Liver (tissue), 9 donors: ENCODE measurements around the gene KRTAP12-4. TPM values are rescaled to one million over a fixed set of nuclear protein-coding genes. Genes with fewer than 3 reads are reported as not detected.

Source experiments
- DNase-seq: peaks from one replicate; pipeline ENCODE4 v3.0.0-alpha.2; 2017; ENCODE audit warnings: low spot score
- H3K27ac ChIP-seq, 2 donors: one replicate each; pipeline ENCODE4 v1.7.0; 2013; ENCODE audit warnings: inconsistent platforms in 2 of 2, low read length in 2 of 2, control low read depth in 1 of 2, low read depth in 1 of 2, mild to moderate bottlenecking in 1 of 2
- H3K27me3 ChIP-seq, 4 donors: one replicate each; pipeline versions ENCODE4 v1.6.1 to v1.7.0; 2013; ENCODE audit warnings: low read length in 3 of 4, inconsistent platforms in 1 of 4, mild to moderate bottlenecking in 1 of 4, moderate library complexity in 1 of 4; ENCODE audit not compliant: control insufficient read depth in 4 of 4, insufficient read depth in 4 of 4
- H3K36me3 ChIP-seq, 4 donors: one replicate each; pipeline versions ENCODE4 v1.6.1 to v1.7.0; 2013; ENCODE audit warnings: low read length in 3 of 4, mild to moderate bottlenecking in 3 of 4, low read depth in 1 of 4, moderate library complexity in 1 of 4; ENCODE audit not compliant: control insufficient read depth in 4 of 4, insufficient read depth in 3 of 4
- H3K4me1 ChIP-seq, 4 donors: one replicate each; pipeline versions ENCODE4 v1.6.1 to v1.7.0; 2013; ENCODE audit warnings: low read length in 3 of 4, mild to moderate bottlenecking in 3 of 4, moderate library complexity in 1 of 4; ENCODE audit not compliant: control insufficient read depth in 4 of 4, insufficient read depth in 4 of 4
- H3K4me3 ChIP-seq, 3 donors: one replicate each; pipeline versions ENCODE4 v1.6.1 to v1.7.0; 2013; ENCODE audit warnings: low read length in 3 of 3, control low read depth in 1 of 3, low read depth in 1 of 3, mild to moderate bottlenecking in 1 of 3
- H3K9ac ChIP-seq, 2 donors: one replicate each; pipeline ENCODE4 v1.7.0; 2013; ENCODE audit warnings: low read length in 2 of 2, mild to moderate bottlenecking in 2 of 2, moderate library complexity in 2 of 2, control low read depth in 1 of 2, low read depth in 1 of 2
- H3K9me3 ChIP-seq, 4 donors: one replicate each; pipeline versions ENCODE4 v1.6.1 to v1.7.0; 2013; ENCODE audit warnings: low read length in 3 of 4; ENCODE audit not compliant: control insufficient read depth in 4 of 4
- EGR1 ChIP-seq, 2 donors: IDR thresholded peaks; 2 replicates each; pipeline ENCODE4 v1.6.1; 2016 to 2018; ENCODE audit warnings: antibody characterized with exemption in 2 of 2, low read depth in 2 of 2
- FOXA1 ChIP-seq: IDR thresholded peaks from 2 replicates; pipeline ENCODE4 v1.6.1; 2016; ENCODE audit warnings: antibody characterized with exemption
- FOXA2 ChIP-seq: IDR thresholded peaks from 2 replicates; pipeline ENCODE4 v1.6.1; 2016; ENCODE audit warnings: antibody characterized with exemption
- HNF4A ChIP-seq, 2 donors: conservative IDR thresholded peaks; 2 replicates each; pipeline ENCODE4 v1.6.1; 2016; ENCODE audit warnings: antibody characterized with exemption in 2 of 2, mild to moderate bottlenecking in 2 of 2
- HNF4G ChIP-seq: IDR thresholded peaks from 2 replicates; pipeline ENCODE4 v1.6.1; 2016; ENCODE audit warnings: antibody characterized with exemption
- JUND ChIP-seq, 2 donors: IDR thresholded peaks; 2 replicates each; pipeline ENCODE4 v1.6.1; 2016; ENCODE audit warnings: antibody characterized with exemption in 2 of 2
- NR2F2 ChIP-seq: IDR thresholded peaks from 2 replicates; pipeline ENCODE4 v1.6.1; 2016; ENCODE audit warnings: antibody characterized with exemption
- RAD21 ChIP-seq, 2 donors: IDR thresholded peaks; 2 replicates each; pipeline ENCODE4 v1.6.1; 2016; ENCODE audit warnings: antibody characterized with exemption in 2 of 2, mild to moderate bottlenecking in 2 of 2
- RXRA ChIP-seq, 2 donors: IDR thresholded peaks; 2 replicates each; pipeline ENCODE4 v1.6.1; 2017 to 2018; ENCODE audit warnings: antibody characterized with exemption in 2 of 2, mild to moderate bottlenecking in 1 of 2
- SP1 ChIP-seq: IDR thresholded peaks from 2 replicates; pipeline ENCODE4 v1.6.1; 2018; ENCODE audit warnings: antibody characterized with exemption, mild to moderate bottlenecking
- TAF1 ChIP-seq: conservative IDR thresholded peaks from 2 replicates; pipeline ENCODE4 v1.6.1; 2016; ENCODE audit warnings: antibody characterized with exemption, mild to moderate bottlenecking
- YY1 ChIP-seq: IDR thresholded peaks from 2 replicates; pipeline ENCODE4 v1.6.1; 2016; ENCODE audit warnings: antibody characterized with exemption, mild to moderate bottlenecking
- WGBS: extraction: QIAGEN DNeasy Blood & Tissue Kit; methylation state at CpG from one replicate; pipeline ENCODE4 v1.1.7; 2013; 5-methylcytosine and 5-hydroxymethylcytosine counted together
- polyA plus RNA-seq, 2 donors: library from polyadenylated mRNA; stranded (reverse) in 1 of 2; unstranded in 1 of 2; fragments of 200-250 nt in 1 of 2; fragments of >200 nt in 1 of 2; fragmentation: Nextera tagmentation in 1 of 2; extraction: Ambion mirVana in 1 of 2; gene quantifications; one replicate each; pipeline versions ENCODE4 v1.2.1 to v1.2.3, GENCODE V29; 2013 to 2015
- total RNA-seq, 2 donors: library from RNA; depleted of rRNA; stranded (reverse); fragments of >200 nt; gene quantifications; one replicate each; pipeline ENCODE4 v1.2.3, GENCODE V29; 2014
- TF ChIP-seq, protein P1 (sequence below): IDR thresholded peaks from 2 replicates; pipeline ENCODE4 v1.6.1; 2016; ENCODE audit warnings: antibody characterized with exemption
- TF ChIP-seq, protein P2 (sequence below): fragments of 150-350 bp; IDR thresholded peaks from 2 replicates; pipeline ENCODE4 v1.5.1; 2017; ENCODE audit warnings: improper control_type of control experiment, low read depth, low read length; ENCODE audit not compliant: missing input control
- TF ChIP-seq, protein P3 (sequence below): IDR thresholded peaks from 2 replicates; pipeline ENCODE4 v1.6.1; 2016; ENCODE audit warnings: antibody characterized with exemption, mild to moderate bottlenecking
- TF ChIP-seq, protein P4 (sequence below): IDR thresholded peaks from 2 replicates; pipeline ENCODE4 v1.6.1; 2016; ENCODE audit warnings: antibody characterized with exemption
- TF ChIP-seq, protein P5 (sequence below): IDR thresholded peaks from 2 replicates; pipeline ENCODE4 v1.6.1; 2016; ENCODE audit warnings: antibody characterized with exemption
- donor health status: healthy.
- donor health status: healthy.
- donor health status: healthy.
- donor health status: healthy.
- donor health status: healthy.

The KRTAP12-4 gene
- total and polyA plus RNA-seq, 4 donors = not detected

DNA sequence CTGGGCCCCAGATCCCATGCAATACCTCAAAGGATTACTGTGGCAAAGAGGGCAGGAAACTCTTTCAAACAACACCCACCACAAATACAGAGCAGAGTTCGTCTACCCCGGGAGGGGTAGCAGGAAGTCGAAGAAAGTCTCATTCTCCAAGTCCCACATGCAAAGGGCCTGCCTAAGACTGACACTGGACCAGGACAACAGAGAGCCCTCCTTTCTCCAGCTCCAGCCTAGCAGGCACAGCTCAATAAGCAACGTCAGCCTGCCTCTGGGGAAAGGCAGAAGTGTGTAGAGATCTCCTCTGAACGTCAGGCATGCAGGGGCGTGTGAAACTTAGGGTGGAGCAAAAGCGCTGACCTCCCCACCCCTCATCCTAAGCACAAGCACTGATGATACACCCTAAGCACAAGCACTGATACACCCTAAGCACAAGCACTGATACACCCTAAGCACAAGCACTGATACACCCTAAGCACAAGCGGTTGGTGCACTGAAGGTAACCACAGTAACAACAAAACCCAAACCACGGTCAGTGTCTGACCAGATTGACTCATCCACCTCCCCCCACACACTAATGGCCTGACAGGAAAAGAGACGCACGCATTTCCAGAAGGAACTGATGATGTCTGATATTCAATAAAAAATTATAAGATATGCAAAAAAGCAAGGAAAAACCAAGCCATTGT, 4.6 kb upstream of the KRTAP12-4 start (continued):
- no peak for TF ChIP-seq HNF4G

DNA sequence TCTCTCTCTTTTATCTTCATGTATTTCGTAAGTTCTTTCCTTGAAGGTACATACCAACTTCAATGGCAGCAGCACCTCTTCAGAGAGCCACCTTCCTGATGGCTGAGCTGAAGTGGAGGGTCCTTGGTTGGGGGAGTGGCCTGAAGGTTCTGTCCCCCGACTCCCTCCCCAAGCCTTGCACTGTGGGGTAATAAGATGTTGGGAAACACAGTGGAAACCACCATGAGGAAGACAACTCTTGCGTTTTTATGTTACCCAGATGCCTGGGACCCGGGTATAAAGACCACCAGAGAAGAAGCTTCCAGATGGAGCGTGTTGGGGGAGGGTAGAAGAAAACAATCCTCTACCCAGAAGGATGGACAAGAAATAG, 4.1 kb upstream of the KRTAP12-4 start:
- H3K9me3 ChIP-seq = peaks cover 0 to 5% (median 0%) of the 10 kb centered on the region in 4 donors
- 79% methylated on average over 5 of the region's 5 CpGs for WGBS
- H3K27me3 ChIP-seq = no peaks in the 10 kb centered on the region
- H3K27ac ChIP-seq = no peak overlapping the region
- H3K9ac ChIP-seq = no peak overlapping the region
- DNase-seq = no peak
- no peaks in the 10 kb centered on the region for H3K4me1 ChIP-seq
- no peak for TF ChIP-seq TAF1
- no peak for TF ChIP-seq RXRA (IDR thresholded peaks at IDR 0.05)
- no peak for TF ChIP-seq FOXA2
- TF ChIP-seq, protein P1, sequence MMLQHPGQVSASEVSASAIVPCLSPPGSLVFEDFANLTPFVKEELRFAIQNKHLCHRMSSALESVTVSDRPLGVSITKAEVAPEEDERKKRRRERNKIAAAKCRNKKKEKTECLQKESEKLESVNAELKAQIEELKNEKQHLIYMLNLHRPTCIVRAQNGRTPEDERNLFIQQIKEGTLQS = no peak
- no peak for TF ChIP-seq HNF4A (conservative IDR thresholded peaks at IDR 0.05)
- TF ChIP-seq, protein P2, sequence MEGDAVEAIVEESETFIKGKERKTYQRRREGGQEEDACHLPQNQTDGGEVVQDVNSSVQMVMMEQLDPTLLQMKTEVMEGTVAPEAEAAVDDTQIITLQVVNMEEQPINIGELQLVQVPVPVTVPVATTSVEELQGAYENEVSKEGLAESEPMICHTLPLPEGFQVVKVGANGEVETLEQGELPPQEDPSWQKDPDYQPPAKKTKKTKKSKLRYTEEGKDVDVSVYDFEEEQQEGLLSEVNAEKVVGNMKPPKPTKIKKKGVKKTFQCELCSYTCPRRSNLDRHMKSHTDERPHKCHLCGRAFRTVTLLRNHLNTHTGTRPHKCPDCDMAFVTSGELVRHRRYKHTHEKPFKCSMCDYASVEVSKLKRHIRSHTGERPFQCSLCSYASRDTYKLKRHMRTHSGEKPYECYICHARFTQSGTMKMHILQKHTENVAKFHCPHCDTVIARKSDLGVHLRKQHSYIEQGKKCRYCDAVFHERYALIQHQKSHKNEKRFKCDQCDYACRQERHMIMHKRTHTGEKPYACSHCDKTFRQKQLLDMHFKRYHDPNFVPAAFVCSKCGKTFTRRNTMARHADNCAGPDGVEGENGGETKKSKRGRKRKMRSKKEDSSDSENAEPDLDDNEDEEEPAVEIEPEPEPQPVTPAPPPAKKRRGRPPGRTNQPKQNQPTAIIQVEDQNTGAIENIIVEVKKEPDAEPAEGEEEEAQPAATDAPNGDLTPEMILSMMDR = no peak
- TF ChIP-seq, protein P3, sequence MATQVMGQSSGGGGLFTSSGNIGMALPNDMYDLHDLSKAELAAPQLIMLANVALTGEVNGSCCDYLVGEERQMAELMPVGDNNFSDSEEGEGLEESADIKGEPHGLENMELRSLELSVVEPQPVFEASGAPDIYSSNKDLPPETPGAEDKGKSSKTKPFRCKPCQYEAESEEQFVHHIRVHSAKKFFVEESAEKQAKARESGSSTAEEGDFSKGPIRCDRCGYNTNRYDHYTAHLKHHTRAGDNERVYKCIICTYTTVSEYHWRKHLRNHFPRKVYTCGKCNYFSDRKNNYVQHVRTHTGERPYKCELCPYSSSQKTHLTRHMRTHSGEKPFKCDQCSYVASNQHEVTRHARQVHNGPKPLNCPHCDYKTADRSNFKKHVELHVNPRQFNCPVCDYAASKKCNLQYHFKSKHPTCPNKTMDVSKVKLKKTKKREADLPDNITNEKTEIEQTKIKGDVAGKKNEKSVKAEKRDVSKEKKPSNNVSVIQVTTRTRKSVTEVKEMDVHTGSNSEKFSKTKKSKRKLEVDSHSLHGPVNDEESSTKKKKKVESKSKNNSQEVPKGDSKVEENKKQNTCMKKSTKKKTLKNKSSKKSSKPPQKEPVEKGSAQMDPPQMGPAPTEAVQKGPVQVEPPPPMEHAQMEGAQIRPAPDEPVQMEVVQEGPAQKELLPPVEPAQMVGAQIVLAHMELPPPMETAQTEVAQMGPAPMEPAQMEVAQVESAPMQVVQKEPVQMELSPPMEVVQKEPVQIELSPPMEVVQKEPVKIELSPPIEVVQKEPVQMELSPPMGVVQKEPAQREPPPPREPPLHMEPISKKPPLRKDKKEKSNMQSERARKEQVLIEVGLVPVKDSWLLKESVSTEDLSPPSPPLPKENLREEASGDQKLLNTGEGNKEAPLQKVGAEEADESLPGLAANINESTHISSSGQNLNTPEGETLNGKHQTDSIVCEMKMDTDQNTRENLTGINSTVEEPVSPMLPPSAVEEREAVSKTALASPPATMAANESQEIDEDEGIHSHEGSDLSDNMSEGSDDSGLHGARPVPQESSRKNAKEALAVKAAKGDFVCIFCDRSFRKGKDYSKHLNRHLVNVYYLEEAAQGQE = no peak
- TF ChIP-seq NR2F2 = no peak
- TF ChIP-seq, protein P4, sequence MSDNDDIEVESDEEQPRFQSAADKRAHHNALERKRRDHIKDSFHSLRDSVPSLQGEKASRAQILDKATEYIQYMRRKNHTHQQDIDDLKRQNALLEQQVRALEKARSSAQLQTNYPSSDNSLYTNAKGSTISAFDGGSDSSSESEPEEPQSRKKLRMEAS = no peak
- TF ChIP-seq YY1 = no peak
- TF ChIP-seq RAD21 (IDR thresholded peaks at IDR 0.05) = no peak
- no peak for TF ChIP-seq JUND (IDR thresholded peaks at IDR 0.05)
- no peak for TF ChIP-seq EGR1 (IDR thresholded peaks at IDR 0.05; ENCODE audit: low read depth in 2 of 2)
- TF ChIP-seq SP1 = no peak
- TF ChIP-seq, protein P5, sequence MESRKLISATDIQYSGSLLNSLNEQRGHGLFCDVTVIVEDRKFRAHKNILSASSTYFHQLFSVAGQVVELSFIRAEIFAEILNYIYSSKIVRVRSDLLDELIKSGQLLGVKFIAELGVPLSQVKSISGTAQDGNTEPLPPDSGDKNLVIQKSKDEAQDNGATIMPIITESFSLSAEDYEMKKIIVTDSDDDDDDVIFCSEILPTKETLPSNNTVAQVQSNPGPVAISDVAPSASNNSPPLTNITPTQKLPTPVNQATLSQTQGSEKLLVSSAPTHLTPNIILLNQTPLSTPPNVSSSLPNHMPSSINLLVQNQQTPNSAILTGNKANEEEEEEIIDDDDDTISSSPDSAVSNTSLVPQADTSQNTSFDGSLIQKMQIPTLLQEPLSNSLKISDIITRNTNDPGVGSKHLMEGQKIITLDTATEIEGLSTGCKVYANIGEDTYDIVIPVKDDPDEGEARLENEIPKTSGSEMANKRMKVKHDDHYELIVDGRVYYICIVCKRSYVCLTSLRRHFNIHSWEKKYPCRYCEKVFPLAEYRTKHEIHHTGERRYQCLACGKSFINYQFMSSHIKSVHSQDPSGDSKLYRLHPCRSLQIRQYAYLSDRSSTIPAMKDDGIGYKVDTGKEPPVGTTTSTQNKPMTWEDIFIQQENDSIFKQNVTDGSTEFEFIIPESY = no peak
- TF ChIP-seq FOXA1 = no peak
- H3K4me3 ChIP-seq = no peak overlapping the region
- H3K36me3 ChIP-seq = no peaks in the 10 kb centered on the region
